ENCODE measurements around the gene CHST1.

CHST1 gene

DNA sequence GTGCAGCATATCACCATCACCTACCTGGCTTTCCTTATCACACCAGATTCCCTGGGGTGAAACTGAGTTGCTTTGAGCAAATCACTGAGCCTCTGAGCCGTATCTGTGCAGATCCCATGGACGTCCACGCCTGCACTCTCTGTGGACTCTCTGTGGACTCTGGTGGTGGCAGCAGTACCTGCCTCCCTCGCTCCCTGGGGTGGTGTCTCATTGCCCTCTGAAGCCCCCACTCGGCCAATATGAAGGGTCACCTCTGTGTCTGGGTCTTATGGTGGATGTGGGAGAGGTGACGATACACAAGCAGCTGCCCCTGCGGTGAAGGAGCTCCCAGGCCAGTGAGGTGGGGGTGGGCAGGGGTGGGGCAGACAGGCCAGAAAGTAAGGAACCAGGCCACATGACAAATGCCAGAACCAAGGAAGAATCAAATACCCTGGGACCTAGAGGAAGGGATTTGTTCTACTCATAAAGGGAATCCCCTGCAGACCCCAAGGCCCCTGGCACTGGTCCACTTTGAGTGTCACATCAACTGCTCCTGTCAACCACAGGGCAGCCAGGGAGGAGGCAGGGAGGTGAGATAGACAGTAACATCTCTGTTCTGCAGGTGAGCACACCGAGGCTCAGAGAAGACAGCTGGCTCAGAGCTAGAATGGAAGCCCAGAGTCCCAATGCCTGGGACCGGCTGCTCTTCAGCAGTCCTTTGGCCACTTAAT lies 9.2 kb upstream of the CHST1 start:
- no peak for DNase-seq (ENCODE audit: low spot score)

DNA sequence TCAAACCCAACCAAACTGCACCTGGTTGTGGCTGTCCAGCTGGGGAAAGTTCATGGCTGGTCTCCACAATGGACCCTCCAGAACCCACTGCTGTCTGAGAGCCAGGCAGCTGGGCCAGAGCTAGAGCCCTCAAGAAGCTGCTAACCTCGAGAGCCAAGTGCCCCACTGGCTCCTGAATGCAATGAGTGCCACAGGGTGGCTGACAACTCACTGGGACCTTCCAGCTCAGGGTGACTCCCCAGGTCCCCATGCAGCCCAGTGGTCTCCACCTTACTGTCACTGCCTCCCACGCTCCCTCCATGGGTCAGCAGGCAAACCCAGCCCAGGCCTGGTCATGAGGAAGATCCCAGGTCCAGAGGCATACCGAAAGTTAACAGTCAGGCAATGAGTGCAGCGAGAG lies 8.0 kb upstream of the CHST1 start:
- DNase-seq (ENCODE audit: low spot score): no peak

DNA sequence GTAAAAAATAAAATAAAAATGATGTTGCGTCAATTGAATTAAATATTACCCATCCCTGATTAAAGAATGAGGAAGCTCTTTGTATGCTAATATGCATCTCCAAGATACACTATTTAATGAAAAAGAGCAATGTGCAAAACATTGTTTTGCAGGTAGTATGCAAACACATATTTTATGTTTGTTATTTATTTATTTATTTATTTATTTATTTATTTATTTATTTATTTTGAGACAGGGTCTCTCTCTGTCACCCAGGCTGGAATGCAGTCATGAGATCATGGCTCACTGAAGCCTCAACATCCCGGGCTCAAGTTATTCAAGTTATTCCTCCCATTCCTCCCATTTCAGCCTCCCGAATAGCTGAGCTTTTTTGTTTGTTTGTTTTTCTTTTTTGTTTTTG lies 7.2 kb upstream of the CHST1 start:
- DNase-seq (ENCODE audit: low spot score): no peak

DNA sequence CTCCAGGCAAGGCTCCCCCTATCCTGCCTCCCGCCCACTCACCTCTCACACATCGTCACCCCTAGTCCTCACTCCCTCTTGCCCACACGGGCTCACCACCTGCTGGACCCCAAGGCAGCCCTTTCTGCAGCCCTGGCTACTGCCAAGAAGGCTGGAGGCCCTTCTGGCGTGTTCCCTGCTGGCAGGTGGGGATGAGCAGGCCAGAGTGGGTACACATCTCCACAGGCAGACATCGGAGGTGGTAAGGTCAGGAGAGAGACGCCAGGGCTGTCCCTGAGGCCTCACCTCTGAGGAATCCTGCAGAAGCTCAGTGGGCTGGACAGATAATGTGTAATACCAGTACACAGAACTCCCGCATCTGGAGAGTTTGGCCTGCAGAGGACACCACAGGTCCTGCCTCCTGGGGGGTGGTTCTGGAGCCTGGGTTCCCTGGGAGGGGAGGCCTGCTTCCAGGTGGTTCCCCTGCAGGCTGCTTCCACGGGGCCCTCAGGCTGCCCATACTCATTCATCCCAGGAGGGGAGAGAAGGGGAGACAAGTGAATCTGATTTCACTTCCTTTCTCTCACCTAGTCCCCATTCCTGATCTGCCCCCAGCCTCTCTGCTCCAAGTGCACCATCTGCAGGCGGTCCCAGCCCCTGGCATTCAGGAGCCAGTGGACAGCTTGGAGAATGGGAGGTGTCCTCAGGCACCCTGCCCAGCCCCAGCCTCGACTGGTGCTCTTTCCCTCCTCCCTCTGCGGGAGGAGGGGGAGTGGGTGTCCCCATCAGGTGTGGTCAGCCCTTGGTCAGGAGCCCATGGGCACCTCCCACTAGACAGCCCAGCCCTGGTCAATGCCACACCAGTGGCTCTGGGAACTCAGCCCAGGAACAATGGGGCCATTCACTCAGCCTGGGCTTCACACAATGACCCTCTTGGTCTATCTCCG lies 6.1 kb upstream of the CHST1 start:
- no peak for DNase-seq (ENCODE audit: low spot score)

DNA sequence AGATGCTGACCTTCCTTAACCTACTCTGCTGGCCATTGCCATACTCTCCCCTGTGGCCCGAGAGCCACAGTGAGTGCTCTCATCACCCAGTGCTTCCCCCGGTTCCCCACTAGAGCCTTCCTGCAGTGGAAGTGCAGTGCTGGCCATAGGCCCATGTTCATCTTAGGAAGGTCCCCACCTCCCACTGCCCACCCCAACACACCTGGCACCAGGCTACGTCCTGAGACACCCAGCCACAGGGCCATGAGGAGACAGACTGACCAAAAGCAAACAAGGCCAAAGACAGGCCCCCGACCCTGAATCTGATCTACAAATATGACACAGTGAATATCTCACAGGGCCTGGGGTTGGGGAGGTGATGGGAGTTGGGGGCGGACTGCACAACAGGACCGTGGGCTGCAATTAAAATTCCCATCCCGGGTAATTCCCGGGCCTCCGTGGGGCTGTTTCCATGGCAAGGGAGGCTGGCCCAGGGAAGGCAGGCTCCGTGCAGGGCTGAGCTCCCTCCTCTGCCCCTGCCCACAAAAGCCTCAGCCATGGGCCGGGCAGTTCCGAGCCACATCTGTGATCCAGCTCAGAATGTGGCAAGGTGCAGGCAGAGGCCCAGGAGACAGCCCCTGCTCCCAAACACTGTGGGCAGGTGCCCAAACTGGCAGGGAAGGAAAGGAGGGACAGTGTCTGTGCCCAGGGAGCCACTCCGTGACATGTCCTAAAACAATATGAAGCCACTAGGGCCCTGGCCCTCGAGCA lies 5.1 kb upstream of the CHST1 start:
- DNase-seq (ENCODE audit: low spot score): no peak

DNA sequence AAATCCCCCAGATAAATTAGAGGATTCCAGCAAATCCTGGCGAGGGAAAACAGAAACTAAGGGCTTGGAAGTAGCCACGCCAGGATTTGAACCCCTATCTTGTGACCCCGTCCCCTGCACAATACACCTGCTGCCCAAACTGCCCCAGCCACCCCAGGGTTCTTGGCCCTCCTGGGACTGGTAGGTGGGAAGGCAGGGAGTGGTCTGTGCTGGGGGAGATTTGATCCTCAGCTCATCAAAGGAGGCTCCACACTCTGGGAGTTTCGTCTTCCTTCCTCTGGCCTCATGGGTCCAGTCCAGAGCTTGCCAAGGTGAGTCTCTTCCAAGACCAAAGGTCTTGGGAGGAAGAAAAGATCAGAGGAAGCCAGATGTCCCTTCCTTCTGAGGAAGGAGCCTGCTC lies 4.5 kb upstream of the CHST1 start:
- no peak for DNase-seq (ENCODE audit: low spot score)

DNA sequence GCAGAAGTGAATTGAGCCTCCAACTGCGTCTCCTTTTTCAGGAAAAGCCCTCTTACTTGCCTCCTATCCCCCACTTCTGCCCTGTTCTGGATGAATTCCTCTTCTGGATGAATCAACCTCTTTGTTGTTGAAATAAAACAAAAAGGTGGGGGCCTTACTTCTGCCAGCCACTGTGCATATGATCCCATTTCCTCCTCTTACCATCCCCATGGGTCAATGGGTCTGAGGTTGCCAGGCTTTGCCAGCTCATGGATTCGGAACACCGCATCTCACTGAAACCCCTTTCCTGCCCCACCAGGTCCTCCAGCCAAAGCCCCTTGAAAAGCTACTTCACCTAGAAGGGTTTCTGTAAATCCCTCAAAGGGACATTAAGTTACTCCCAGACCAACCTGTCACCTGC lies 3.7 kb upstream of the CHST1 start:
- no peak for DNase-seq (ENCODE audit: low spot score)

DNA sequence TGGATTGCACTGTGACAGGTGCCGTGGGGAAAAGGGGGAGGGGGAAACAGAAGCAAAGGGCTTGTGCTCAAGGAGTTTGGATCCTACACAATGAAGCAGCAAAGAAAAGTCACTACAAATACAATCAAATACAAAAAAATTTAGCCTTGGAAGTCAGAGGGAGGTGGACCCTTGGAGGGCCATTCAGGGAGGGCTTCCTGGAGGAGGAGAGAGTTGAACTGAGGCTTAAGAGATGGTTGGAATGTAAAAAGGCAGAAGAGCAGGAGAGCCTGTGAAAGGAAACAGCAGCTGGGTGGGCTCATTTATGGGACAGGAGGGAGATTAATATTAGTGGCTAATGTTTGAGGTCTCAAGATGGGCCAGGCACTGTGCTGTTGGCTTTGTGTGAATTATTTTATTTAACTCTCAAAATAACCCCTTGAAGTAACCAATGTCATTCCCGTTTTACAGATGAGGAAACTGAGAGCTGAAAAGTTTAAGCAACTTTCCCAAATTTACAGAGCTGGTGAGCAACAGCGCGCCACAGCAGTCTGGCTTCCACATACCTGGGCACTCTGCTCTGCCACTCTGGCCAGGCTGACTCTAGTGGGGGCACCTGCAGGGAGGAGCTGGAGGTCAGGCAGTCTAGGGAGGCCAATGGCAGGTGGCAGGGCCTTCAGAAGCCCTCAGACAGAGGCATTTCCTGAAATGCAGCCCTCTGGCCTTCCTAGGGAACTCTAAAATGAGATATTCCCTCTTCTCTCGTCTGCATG lies 2.7 kb upstream of the CHST1 start:
- no peak for DNase-seq (ENCODE audit: low spot score)

DNA sequence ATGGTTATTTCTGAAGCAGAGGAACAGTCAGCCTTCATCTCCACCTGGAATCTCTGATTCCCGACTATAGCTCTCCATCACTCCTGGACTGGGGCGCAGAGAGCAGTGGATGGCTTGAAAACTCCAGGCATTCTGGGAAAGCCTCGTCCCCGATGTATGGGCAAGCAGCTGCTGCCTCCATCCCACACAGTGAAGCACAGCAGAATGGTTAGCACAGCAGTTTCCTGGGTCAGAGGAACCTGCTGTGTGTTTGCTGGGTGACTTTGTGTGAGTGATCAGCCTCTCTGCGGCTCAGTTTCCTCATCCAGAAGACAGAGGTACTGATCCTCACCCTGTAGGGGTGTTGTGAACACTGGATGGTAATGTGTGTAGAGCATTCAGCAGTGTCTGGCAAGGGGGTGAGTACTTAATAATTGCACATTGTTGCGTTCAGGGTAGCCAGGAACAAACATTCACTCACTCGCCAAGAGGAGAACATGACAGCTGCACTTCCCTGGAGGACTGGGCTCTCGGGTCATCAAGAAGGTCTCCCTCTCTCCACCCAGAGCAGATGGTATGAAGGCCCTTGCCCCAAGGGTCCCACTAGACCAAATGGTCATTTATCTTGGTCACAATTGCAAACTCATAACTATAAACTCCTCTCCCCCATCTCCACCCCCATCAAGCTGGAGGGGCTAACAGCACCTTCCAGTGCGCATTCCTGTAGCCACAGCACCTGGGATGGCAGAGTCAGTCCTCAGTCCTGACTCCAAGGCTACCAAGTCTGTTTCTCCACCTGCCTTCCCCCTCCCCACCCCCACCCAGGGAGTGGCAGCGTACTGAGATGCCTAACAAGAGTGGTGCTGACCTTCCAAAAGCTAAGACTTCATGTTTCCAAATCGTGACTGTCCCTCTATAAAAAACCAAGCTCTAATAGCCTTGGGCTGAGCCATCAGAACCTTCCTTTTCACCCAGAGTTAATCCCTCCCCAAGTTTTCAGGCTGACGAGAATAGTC lies 1.5 kb upstream of the CHST1 start:
- DNase-seq (ENCODE audit: low spot score): no peak

DNA sequence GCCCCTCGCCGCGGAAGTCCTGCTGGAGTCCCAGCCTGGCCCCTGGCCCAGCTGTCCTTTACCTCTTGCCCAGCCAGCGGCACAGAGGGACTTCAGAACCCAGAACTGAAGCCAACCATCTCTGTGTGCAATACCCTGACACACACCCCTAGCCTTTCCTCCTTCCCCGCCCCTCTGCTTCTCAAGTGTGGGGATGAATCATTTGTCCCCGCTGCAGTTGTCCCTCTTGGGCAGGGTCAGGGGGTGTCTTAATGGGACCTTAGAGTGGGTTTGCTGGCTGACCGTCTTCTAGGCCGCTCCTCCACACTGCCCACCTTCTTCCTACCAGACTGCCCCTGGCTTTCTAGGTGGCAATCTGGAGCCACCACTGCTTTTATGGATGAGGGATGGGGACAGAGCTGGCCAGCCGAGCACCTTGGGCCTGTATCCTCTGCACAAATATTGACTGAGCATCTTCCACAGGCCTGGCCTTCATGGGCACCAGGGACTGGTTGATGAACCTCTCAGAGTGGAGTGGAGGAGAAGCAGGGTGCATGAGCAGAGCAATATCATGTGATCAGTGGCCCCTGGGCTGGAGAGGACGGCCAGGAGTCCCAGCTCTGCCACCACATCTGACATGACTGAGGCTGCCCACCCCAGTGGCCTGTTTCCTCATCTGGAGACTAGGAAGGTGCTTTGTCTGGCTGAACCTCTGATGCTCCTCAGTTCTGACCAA lies 668 bp upstream of the CHST1 start:
- no peak for DNase-seq (ENCODE audit: low spot score)

DNA sequence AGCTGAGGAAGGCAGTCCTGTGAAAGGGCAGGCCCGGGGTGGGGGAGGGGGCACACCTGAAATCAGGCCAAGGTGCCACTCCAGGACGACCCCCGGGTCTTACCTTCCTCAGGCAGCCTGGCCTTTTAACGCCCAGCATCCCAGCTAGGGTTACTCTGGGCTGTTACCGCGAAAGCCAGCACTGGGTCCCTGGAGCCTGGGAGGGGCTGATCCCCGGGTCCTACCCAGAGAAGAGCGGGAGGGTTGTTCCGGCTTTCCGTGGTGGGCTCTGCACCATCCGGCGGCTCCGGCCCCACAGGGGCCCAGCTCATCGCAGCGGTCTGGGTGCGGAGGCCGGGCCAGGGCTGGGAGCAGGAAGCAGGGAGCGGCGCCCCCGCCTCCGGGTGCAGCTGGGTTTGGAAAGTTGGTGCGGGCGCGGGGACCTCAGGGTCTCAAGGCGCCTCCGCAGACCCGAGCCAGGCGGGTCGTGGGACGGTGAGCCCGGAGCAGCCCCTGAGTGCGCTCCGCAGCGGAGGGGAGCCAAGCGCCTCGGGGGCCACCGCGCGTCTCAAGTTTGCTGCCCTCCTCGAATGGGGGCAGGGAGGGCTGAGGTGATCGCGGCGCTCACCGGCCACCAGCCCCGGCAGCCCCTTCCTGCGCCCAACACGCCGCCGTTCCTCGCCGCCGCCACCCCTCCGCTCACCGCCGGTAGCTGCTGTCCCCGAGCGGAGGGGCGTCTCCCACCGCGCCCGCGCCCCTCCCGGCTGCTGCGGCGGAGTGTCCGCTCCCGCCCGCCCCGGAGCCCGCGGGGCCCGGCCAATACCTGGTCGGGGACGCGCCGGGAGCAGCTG lies 831 bp downstream of the CHST1 start:
- DNase-seq (ENCODE audit: low spot score): no peak

DNA sequence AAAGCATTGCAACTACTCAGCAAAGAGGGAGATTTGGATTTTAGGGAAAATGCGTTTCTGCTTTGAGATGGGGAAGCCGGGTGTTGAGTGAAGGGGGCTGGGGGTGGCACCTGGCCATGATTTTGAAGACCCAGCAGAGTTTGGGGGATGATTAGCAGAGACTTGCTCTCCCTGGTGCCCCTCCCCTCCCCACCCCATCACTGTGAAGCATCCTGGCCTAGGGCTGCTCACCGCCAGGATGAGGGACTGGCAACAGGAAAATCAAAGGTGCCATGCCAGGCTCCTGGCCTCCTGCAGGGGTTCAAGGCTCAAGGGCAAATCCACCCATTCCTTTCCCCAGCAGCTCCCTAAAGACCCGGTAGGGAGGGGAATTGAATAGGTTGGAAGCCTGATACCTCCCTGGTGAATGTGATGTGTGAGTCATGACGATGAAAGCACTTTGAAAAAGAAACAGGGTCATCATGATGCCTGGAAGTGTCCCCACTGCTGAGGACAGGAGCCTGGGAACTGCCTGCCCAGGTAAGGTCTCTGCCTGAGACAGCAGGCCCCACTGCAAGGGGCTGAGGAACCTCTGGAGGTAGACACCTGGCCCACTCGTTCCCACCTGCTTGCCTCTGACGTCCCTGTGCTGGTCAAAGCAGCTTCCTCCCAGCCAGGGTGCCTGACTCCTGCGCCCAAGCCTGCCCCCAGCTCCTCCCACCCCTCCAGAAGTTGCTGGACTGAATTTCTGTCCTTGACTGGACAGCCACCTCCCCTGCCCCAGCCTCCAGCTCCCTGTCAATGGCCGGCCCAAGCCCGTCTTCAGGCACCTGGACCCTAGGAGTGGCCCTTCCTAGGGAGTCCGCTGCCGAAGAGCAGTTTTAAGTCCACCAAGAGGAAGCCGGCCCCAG lies 1.7 kb downstream of the CHST1 start:
- no peak for DNase-seq (ENCODE audit: low spot score)

DNA sequence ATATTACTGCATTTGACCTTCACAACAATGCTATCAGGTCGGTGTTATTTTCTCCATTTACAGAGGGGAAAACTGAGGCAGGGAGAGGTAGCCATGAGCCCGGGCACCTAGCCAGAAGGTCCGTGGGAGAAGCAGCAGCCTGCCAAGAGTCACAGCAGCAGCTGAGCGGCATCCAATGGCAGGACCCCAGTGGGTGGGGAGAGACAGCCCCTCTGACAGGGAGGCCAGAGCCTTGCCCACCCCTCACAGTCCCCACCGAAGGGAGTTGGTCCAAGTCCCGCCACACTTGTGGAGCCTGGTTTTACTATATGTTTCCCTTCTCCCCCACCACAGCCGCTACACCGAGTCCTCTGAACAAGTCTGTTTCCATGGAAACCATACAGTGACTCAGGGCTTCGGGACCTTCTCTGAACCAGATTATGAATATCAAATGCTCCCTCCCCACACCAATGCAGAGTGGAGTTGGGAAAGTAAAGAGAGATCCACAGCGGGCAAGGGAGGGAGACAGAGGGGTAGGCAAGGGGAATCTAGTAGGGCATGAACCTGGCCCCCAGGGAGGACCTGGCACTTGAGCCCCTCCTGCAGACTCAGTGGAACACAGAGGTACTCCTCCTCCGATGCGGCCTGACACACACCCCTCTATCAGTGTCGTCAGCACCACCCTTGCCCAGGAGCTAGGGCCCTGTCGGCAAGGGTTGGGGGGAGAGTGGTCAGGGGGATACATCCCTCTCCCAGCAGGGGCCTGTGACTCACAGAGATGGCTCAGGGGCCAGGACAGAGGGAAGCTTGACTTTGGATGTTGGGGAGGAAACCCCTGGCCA lies 2.5 kb downstream of the CHST1 start:
- no peak for DNase-seq (ENCODE audit: low spot score)

DNA sequence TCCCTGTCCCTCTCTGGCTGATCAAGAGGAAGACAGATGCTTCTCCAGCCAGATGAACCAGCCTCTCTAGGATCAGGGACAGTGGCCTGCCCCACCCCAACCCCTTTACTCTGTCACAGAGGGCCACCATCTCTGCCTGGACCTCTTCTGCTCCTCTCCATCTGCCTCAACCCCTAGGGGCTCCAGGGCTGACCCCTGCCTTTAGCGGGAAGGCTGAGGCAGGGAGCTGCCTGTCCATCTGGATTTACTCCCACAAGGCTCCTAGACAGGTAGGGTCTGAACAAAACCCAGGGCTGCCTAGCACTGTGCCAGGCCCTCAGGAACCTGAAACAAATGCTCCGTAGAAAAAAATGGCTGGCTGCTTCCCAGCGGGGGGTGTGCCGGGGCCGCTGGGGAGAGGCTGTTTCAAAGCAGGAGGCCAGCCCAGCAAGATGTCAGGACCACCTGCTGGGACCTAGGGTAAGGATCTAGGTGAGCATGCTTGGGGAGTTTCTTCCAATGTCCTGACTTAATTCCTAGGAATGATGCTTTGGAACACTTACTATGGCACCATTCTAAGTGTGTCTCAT lies 3.2 kb downstream of the CHST1 start:
- DNase-seq (ENCODE audit: low spot score): no peak

DNA sequence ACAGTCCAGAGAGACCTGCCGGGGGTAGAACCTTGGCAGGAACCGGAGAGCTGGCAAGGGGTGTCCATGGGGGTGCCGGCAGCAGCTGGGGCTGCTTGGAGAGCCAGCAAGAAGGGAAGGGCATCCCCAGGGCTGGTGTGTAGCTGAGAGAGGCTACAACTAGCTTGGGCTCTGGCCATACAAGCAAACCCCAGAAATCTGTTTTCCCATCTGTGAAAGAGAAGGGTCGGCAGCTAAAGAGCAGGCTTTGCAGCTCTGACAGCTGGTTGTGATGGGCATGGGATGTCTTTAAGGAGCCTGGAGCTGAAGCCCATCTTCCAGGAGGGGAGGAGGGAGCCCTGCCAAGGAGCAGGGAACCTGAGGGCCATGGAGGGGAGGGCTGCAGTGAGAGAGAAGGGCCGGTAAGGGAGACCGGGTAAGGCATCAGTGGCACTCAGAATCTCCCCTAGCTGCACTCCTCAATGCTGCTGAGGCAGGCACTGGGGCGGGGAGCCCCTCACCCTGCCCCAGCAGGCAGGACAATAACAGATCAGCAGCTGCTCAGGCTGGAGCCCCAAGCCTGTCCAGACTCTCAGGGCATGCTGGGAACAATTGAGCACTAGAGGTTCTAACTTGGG lies 3.9 kb downstream of the CHST1 start:
- no peak for DNase-seq (ENCODE audit: low spot score)

DNA sequence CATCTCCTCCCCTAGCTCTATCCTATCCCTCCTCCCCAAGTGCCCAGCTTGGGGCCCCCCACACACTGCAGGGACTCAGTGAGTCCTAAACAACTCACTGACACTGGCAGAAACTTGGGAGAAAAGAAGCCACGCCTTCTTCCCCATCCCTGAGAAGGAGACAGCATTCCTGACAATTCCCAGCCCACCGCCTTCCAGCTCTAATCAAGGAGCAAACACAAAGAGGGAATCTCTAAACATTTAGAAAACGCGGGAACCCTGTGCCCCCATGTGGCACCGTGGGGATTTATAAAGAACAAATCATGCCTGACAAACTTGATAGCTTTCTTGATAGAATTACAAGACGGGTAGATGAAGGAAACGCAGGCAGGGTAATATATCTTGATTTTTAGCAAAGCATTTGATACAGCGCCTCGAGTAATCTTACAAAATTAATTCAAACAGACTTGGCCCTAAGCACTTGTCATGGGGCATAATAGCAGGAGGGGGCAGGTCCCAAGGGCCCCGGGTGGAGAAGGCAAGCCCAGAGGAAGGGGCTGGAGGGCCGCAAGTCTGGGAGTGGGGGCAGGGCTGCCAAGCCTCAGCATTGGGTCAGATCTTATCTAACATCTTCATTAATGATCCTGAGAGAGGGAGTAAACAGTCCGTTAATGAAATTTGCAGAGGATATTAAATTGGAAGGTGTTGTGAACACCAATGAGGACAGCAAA lies 4.5 kb downstream of the CHST1 start:
- DNase-seq (ENCODE audit: low spot score): no peak
